Panc1 (cell line): ENCODE data around the gene CYP2J2.

Experiments
- POLR2AphosphoS5 ChIP-seq: IDR thresholded peaks from 2 replicates; pipeline ENCODE4 v1.6.1; 2012; ENCODE audit warnings: mild to moderate bottlenecking, low read depth, low read length, moderate library complexity
- SIN3A ChIP-seq: IDR thresholded peaks from 2 replicates; pipeline ENCODE4 v1.6.1; 2012; ENCODE audit warnings: low read depth, mild to moderate bottlenecking, low read length, moderate library complexity, borderline replicate concordance; ENCODE audit not compliant: insufficient read depth
- TCF7L2 ChIP-seq: IDR thresholded peaks from 2 replicates; pipeline ENCODE4 v1.6.1; 2011; ENCODE audit warnings: mild to moderate bottlenecking, low read depth, low read length, inconsistent platforms
- TF ChIP-seq, protein P1 (sequence below): fragments of 450-650 bp; IDR thresholded peaks from 2 replicates; pipeline ENCODE4 v1.5.1; 2017; ENCODE audit warnings: mild to moderate bottlenecking
- TF ChIP-seq, protein P2 (sequence below), 2 experiments: IDR thresholded peaks; 2 replicates each; pipeline ENCODE4 v1.6.1; 2011 to 2012; ENCODE audit warnings: low read depth in 2 of 2, control low read depth in 1 of 2, low read length in 1 of 2, mild to moderate bottlenecking in 1 of 2, moderate library complexity in 1 of 2; ENCODE audit not compliant: insufficient read depth in 1 of 2

DNA sequence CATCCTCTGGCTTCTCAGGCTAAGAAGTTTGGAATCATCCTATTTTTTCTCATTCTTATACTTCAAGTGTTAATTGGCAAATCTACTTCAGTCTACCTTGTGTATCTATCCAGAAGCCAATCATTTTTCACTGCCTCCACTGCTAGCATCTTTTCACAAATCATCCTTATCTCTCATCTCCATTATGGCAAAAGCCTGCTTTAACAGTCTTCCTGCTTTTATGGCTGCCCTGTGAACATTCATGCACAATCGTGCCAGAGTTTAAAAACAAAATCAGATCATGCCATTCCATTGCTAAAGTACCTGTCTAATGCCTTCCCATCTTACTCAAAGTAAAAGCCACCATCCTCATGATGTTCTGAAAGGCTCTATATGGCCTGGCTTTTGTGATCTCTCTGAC is 19.2 kb upstream of the CYP2J2 start:
- TF ChIP-seq, protein P1, sequence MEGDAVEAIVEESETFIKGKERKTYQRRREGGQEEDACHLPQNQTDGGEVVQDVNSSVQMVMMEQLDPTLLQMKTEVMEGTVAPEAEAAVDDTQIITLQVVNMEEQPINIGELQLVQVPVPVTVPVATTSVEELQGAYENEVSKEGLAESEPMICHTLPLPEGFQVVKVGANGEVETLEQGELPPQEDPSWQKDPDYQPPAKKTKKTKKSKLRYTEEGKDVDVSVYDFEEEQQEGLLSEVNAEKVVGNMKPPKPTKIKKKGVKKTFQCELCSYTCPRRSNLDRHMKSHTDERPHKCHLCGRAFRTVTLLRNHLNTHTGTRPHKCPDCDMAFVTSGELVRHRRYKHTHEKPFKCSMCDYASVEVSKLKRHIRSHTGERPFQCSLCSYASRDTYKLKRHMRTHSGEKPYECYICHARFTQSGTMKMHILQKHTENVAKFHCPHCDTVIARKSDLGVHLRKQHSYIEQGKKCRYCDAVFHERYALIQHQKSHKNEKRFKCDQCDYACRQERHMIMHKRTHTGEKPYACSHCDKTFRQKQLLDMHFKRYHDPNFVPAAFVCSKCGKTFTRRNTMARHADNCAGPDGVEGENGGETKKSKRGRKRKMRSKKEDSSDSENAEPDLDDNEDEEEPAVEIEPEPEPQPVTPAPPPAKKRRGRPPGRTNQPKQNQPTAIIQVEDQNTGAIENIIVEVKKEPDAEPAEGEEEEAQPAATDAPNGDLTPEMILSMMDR: no peak
- no peak for TF ChIP-seq SIN3A
- TF ChIP-seq TCF7L2: no peak
- TF ChIP-seq, protein P2, sequence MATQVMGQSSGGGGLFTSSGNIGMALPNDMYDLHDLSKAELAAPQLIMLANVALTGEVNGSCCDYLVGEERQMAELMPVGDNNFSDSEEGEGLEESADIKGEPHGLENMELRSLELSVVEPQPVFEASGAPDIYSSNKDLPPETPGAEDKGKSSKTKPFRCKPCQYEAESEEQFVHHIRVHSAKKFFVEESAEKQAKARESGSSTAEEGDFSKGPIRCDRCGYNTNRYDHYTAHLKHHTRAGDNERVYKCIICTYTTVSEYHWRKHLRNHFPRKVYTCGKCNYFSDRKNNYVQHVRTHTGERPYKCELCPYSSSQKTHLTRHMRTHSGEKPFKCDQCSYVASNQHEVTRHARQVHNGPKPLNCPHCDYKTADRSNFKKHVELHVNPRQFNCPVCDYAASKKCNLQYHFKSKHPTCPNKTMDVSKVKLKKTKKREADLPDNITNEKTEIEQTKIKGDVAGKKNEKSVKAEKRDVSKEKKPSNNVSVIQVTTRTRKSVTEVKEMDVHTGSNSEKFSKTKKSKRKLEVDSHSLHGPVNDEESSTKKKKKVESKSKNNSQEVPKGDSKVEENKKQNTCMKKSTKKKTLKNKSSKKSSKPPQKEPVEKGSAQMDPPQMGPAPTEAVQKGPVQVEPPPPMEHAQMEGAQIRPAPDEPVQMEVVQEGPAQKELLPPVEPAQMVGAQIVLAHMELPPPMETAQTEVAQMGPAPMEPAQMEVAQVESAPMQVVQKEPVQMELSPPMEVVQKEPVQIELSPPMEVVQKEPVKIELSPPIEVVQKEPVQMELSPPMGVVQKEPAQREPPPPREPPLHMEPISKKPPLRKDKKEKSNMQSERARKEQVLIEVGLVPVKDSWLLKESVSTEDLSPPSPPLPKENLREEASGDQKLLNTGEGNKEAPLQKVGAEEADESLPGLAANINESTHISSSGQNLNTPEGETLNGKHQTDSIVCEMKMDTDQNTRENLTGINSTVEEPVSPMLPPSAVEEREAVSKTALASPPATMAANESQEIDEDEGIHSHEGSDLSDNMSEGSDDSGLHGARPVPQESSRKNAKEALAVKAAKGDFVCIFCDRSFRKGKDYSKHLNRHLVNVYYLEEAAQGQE (IDR thresholded peaks at IDR 0.05; ENCODE audit: insufficient read depth in 1 of 2, low read depth in 2 of 2, low read length in 1 of 2): no peak
- TF ChIP-seq POLR2AphosphoS5: no peak
